MM.1S (cell line): ENCODE measurements around the gene FASLG.

Experiments used
- DNase-seq: peaks from one replicate; pipeline ENCODE4 v3.0.0-alpha.2; 2015
- H2AFZ ChIP-seq: fragments of 300-600 bp; sonication (generic); 2 replicates; pipeline ENCODE4 v1.6.0; 2016; ENCODE audit warnings: antibody characterized with exemption, low read length
- H3F3A ChIP-seq: fragments of 300-600 bp; sonication (generic); 2 replicates; pipeline ENCODE4 v1.6.1; 2016; ENCODE audit warnings: mild to moderate bottlenecking, antibody characterized with exemption, low read length, moderate library complexity, mixed read lengths; ENCODE audit not compliant: insufficient read depth
- H3K27ac ChIP-seq: fragments of 300-600 bp; sonication (generic); 2 replicates; pipeline ENCODE4 v1.5.1; 2016; ENCODE audit warnings: mild to moderate bottlenecking, low read length
- H3K27me3 ChIP-seq: fragments of 300-600 bp; sonication (generic); replicated peaks from 2 replicates; pipeline ENCODE4 v1.6.0; 2016; ENCODE audit warnings: low read length; ENCODE audit not compliant: insufficient read depth
- H3K36me3 ChIP-seq: fragments of 300-600 bp; sonication (generic); replicated peaks from 2 replicates; pipeline ENCODE4 v1.6.1; 2016; ENCODE audit warnings: mild to moderate bottlenecking, low read length, mixed read lengths; ENCODE audit not compliant: insufficient read depth
- H3K4me1 ChIP-seq: fragments of 300-600 bp; sonication (generic); 2 replicates; pipeline ENCODE4 v1.6.1; 2016; ENCODE audit warnings: low read length, mixed read lengths
- H3K4me2 ChIP-seq: fragments of 300-600 bp; sonication (generic); 2 replicates; pipeline ENCODE4 v1.6.0; 2016; ENCODE audit warnings: low read depth, low read length
- H3K4me3 ChIP-seq: fragments of 300-600 bp; sonication (generic); 2 replicates; pipeline ENCODE4 v1.5.1; 2016; ENCODE audit warnings: low read length, mixed read lengths
- H3K79me2 ChIP-seq: fragments of 300-600 bp; sonication (generic); 2 replicates; pipeline ENCODE4 v1.6.1; 2016; ENCODE audit warnings: mixed run types, low read length, mixed read lengths
- H3K9ac ChIP-seq: fragments of 300-600 bp; sonication (generic); 2 replicates; pipeline ENCODE4 v1.6.1; 2016; ENCODE audit warnings: low read length, mixed read lengths
- H3K9me2 ChIP-seq: fragments of 300-600 bp; sonication (generic); replicated peaks from 2 replicates; pipeline ENCODE4 v1.6.1; 2016; ENCODE audit warnings: mild to moderate bottlenecking, low read length, mixed read lengths; ENCODE audit not compliant: insufficient read depth
- H3K9me3 ChIP-seq: fragments of 300-600 bp; sonication (generic); replicated peaks from 2 replicates; pipeline ENCODE4 v1.6.1; 2016; ENCODE audit warnings: mild to moderate bottlenecking, low read length, mixed read lengths; ENCODE audit not compliant: insufficient read depth
- H4K20me1 ChIP-seq: fragments of 300-600 bp; sonication (generic); 2 replicates; pipeline ENCODE4 v1.6.1; 2016; ENCODE audit warnings: mild to moderate bottlenecking, low read length, moderate library complexity, mixed read lengths; ENCODE audit not compliant: insufficient read depth
- EZH2 ChIP-seq: fragments of 300-600 bp; sonication (generic); optimal IDR thresholded peaks from 2 replicates; pipeline ENCODE3; 2017; ENCODE audit warnings: low read depth, mild to moderate bottlenecking, antibody characterized with exemption, low read length, mixed read lengths
- EZH2phosphoT487 ChIP-seq: fragments of 300-600 bp; sonication (generic); IDR thresholded peaks from 2 replicates; pipeline ENCODE4 v1.6.1; 2018; ENCODE audit warnings: antibody characterized with exemption, low read length
- TF ChIP-seq, protein P1 (sequence below): fragments of 300-600 bp; sonication (generic); IDR thresholded peaks from 2 replicates; pipeline ENCODE4 v1.5.1; 2016; ENCODE audit warnings: antibody characterized with exemption, low read length, mixed read lengths

FASLG gene

DNA sequence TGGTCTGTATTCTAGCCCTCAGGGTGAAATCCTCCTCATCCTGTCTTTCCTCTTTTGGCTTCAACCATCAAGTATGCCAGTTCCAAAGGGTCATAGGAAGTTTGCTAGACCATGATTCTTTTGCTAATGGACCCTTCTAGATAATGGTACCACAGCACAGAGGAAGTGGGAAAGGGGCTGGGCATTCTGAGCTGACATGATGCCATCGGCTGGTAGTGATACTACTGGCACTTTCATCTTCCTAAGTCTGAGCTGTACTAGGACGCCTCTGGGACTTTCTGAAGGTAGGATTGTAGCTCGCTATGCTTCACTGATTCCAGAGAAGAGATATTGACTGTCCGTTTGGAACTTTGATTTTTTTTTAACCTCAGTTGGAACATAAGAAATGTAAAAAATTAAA is 11.4 kb downstream of the FASLG start:
- Histone ChIP-seq H3F3A (no peaks in the 10 kb centered on the region), H3K4me1 (no peaks in the 10 kb centered on the region), H3K4me2 (no peak overlapping the region), H2AFZ (no peak overlapping the region), H3K27me3 (no peaks in the 10 kb centered on the region), H3K79me2 (no peaks in the 10 kb centered on the region), H3K36me3 (no peaks in the 10 kb centered on the region), H3K27ac (no peak overlapping the region), H3K9me3 (no peaks in the 10 kb centered on the region), H3K9ac (no peak overlapping the region), H3K4me3 (no peak overlapping the region), H3K9me2 (no peaks in the 10 kb centered on the region), H4K20me1 (no peaks in the 10 kb centered on the region)
- no peak for DNase-seq
- TF ChIP-seq, protein P1, sequence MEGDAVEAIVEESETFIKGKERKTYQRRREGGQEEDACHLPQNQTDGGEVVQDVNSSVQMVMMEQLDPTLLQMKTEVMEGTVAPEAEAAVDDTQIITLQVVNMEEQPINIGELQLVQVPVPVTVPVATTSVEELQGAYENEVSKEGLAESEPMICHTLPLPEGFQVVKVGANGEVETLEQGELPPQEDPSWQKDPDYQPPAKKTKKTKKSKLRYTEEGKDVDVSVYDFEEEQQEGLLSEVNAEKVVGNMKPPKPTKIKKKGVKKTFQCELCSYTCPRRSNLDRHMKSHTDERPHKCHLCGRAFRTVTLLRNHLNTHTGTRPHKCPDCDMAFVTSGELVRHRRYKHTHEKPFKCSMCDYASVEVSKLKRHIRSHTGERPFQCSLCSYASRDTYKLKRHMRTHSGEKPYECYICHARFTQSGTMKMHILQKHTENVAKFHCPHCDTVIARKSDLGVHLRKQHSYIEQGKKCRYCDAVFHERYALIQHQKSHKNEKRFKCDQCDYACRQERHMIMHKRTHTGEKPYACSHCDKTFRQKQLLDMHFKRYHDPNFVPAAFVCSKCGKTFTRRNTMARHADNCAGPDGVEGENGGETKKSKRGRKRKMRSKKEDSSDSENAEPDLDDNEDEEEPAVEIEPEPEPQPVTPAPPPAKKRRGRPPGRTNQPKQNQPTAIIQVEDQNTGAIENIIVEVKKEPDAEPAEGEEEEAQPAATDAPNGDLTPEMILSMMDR: no peak
- TF ChIP-seq EZH2phosphoT487: no peak
- no peak for TF ChIP-seq EZH2

DNA sequence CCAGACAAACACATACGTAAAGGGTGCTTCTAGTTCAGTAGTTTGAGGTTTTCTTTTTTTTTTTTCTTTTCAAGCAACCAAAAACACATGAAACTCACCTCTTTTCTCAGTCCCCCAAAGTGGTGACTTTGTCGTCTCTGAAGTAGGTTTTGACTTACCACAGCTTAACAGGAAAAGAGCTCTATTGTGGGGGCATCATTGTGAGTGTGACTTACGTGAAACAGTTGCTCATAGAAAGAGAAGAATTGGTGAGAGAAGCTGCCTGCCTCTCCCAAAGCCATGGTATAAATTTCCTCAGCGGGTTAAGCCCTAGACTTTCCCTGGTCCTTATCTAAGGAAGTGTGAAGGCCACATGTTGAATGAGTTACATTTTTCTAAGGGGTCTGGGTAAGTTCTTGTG is 11.9 kb downstream of the FASLG start:
- TF ChIP-seq, protein P1: no peak
- TF ChIP-seq EZH2phosphoT487 (no peak), EZH2 (no peak)
- H3K4me1 ChIP-seq: no peaks in the 10 kb centered on the region

DNA sequence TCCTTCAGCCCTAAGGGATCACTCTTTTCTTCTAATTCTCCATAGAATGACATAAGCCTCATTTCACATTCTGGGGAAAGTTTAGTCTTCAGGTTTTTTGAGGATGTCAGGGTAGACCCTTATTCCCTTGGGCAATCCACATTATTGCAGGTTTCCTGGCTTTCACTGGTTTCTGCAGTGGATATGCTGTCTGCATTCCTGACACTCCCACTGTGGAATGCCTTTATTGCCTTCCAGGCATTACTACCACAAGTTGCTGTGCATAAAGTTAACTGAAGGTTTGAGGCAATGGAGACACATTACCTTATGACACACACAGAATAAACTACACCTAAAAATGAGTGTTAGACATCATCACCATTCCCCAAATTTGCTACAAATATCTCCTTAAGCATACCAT is 12.7 kb downstream of the FASLG start:
- H3K9me3 ChIP-seq: no peaks in the 10 kb centered on the region
- H3K27ac ChIP-seq: no peak overlapping the region
- DNase-seq: no peak
- no peak overlapping the region for H3K4me2 ChIP-seq
- no peak overlapping the region for H3K9ac ChIP-seq
- H4K20me1 ChIP-seq: no peaks in the 10 kb centered on the region
- no peaks in the 10 kb centered on the region for H3F3A ChIP-seq
- H3K79me2 ChIP-seq: no peaks in the 10 kb centered on the region
- TF ChIP-seq EZH2 (no peak), EZH2phosphoT487 (no peak)
- TF ChIP-seq, protein P1: no peak
- no peaks in the 10 kb centered on the region for H3K27me3 ChIP-seq
- H3K4me1 ChIP-seq: no peaks in the 10 kb centered on the region
- no peaks in the 10 kb centered on the region for H3K9me2 ChIP-seq
- no peaks in the 10 kb centered on the region for H3K36me3 ChIP-seq
- no peak overlapping the region for H2AFZ ChIP-seq
- no peak overlapping the region for H3K4me3 ChIP-seq

More for the DNA sequence above, 11.9 kb downstream of the FASLG start:
- H3K27ac ChIP-seq: no peak overlapping the region
- H3K36me3 ChIP-seq: no peaks in the 10 kb centered on the region
- H3K4me3 ChIP-seq: no peak overlapping the region
- no peaks in the 10 kb centered on the region for H4K20me1 ChIP-seq
- DNase-seq: no peak
- H3K79me2 ChIP-seq: no peaks in the 10 kb centered on the region
- H3K9me2 ChIP-seq: no peaks in the 10 kb centered on the region
- no peaks in the 10 kb centered on the region for H3F3A ChIP-seq
- no peak overlapping the region for H3K4me2 ChIP-seq
- no peak overlapping the region for H3K9ac ChIP-seq
- no peak overlapping the region for H2AFZ ChIP-seq
- H3K27me3 ChIP-seq: no peaks in the 10 kb centered on the region
- H3K9me3 ChIP-seq: no peaks in the 10 kb centered on the region
